ENCODE results near the gene ACOX3. TPM values are rescaled to one million over a fixed set of nuclear protein-coding genes. Genes with fewer than 3 reads are reported as not detected.

The ACOX3 gene
- polyA plus RNA-seq, 1 of the 3 experiments (the other 2 are of a cell fraction), result 8.4 TPM

DNA sequence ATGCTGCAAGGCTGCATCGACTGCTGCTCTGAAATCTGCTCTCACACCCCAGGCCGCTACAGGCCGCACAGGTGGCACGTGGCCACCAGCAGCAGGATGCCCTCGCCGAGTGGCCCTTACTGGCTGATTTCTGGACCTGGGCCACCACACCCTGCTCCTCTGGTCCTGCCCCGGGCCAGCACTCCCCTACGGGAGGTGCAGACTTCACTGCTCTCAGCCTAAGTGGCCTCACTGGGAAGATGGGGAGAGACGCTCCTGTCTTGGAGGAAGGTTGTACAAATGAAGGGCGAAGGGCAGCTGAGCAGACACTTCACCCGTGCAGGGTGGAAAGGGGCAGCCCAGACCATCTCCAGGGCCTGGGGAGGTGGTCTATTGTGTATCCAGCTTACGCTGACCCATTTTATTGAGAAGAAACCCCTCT, 72.5 kb downstream of the ACOX3 start (continued):
- TF ChIP-seq ZBTB33 (IDR thresholded peaks at IDR 0.05; ENCODE audit: borderline replicate concordance, low read depth) (no peak), GATA2 (CRISPR knock-in tag; IDR thresholded peaks at IDR 0.05) (no peak), FOXM1 (IDR thresholded peaks at IDR 0.05; ENCODE audit: low read depth) (no peak), RAD21 (IDR thresholded peaks at IDR 0.05; ENCODE audit: low read length) (no peak), SIN3A (IDR thresholded peaks at IDR 0.05; ENCODE audit: borderline replicate concordance, low read depth, low read length) (no peak), MAX (IDR thresholded peaks at IDR 0.05; ENCODE audit: low read depth) (no peak)

DNA sequence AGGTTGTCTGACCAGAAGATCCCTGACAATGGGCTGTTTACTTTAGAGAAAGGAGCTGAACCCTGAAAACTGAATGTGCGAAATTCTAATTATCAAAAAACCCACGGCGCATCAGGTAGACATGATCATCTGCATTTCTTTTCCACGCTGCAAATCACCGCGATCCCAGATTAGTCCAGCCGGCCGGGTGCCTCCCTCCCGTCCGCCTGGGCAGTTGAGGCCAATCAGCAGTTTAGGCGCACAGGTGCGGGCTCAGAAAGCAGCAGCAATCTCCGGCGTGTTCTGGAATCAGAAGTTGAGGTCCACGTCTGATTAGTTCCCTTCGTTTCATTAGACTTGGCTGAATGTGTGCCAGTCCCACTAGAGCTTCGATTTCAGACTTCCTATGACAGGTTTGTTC, 73.9 kb downstream of the ACOX3 start:
- Histone ChIP-seq H3K27me3 (ENCODE audit: insufficient read depth) (no peaks in the 10 kb centered on the region), H3K4me1 (ENCODE audit: control insufficient read depth in 1 of 2, insufficient read depth in 2 of 2, low read depth in 1 of 2, low read length in 1 of 2) (peaks cover 0 to 15% of the 10 kb centered on the region in 2 experiments; a peak in 2 of 4 replicates), H3K4me2 (no peak overlapping the region), H2AFZ (ENCODE audit: low read depth) (no peak overlapping the region), H3K9ac (no peak overlapping the region), H3F3A (replicated peaks; ENCODE audit: insufficient read depth) (no peaks in the 10 kb centered on the region), H3K4me3 (ENCODE audit: low read depth in 2 of 2, low read length in 1 of 2) (no peak overlapping the region), H3K27ac (ENCODE audit: low read depth in 2 of 2, low read length in 1 of 2) (no peak overlapping the region; a peak in 1 of 4 replicates), H3K79me2 (ENCODE audit: insufficient read depth) (no peaks in the 10 kb centered on the region), H4K20me1 (ENCODE audit: insufficient read depth) (no peaks in the 10 kb centered on the region), H3K9me2 (no peaks in the 10 kb centered on the region), H3K36me3 (replicated peaks in 1 of 2; ENCODE audit: control insufficient read depth in 1 of 2, insufficient read depth in 2 of 2, low read length in 1 of 2) (no peaks in the 10 kb centered on the region), H3K9me3 (peaks cover 10% of the 10 kb centered on the region; the same call in 1 of the 2 replicates)
- TF ChIP-seq FOXM1 (IDR thresholded peaks at IDR 0.05; ENCODE audit: low read depth), result no peak
- TF ChIP-seq MXI1 (IDR thresholded peaks at IDR 0.05; ENCODE audit: low read depth, low read length), result no peak
- TF ChIP-seq TCF12 (IDR thresholded peaks at IDR 0.05), result no peak
- TF ChIP-seq RAD21 (IDR thresholded peaks at IDR 0.05; ENCODE audit: low read length), result no peak
- TF ChIP-seq, protein P1, sequence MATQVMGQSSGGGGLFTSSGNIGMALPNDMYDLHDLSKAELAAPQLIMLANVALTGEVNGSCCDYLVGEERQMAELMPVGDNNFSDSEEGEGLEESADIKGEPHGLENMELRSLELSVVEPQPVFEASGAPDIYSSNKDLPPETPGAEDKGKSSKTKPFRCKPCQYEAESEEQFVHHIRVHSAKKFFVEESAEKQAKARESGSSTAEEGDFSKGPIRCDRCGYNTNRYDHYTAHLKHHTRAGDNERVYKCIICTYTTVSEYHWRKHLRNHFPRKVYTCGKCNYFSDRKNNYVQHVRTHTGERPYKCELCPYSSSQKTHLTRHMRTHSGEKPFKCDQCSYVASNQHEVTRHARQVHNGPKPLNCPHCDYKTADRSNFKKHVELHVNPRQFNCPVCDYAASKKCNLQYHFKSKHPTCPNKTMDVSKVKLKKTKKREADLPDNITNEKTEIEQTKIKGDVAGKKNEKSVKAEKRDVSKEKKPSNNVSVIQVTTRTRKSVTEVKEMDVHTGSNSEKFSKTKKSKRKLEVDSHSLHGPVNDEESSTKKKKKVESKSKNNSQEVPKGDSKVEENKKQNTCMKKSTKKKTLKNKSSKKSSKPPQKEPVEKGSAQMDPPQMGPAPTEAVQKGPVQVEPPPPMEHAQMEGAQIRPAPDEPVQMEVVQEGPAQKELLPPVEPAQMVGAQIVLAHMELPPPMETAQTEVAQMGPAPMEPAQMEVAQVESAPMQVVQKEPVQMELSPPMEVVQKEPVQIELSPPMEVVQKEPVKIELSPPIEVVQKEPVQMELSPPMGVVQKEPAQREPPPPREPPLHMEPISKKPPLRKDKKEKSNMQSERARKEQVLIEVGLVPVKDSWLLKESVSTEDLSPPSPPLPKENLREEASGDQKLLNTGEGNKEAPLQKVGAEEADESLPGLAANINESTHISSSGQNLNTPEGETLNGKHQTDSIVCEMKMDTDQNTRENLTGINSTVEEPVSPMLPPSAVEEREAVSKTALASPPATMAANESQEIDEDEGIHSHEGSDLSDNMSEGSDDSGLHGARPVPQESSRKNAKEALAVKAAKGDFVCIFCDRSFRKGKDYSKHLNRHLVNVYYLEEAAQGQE (IDR thresholded peaks at IDR 0.05; ENCODE audit: low read depth, low read length), result no peak
- TF ChIP-seq RXRA (IDR thresholded peaks at IDR 0.05; ENCODE audit: borderline replicate concordance, low read depth), result no peak
- no peak for TF ChIP-seq RFX5 (IDR thresholded peaks at IDR 0.05; ENCODE audit: low read length)
- TF ChIP-seq MAX (IDR thresholded peaks at IDR 0.05; ENCODE audit: low read depth), result no peak
- TF ChIP-seq YY1 (IDR thresholded peaks at IDR 0.05; ENCODE audit: low read depth), result no peak
- TF ChIP-seq NFIC (IDR thresholded peaks at IDR 0.05; ENCODE audit: borderline replicate concordance), result no peak
- TF ChIP-seq, protein P2, sequence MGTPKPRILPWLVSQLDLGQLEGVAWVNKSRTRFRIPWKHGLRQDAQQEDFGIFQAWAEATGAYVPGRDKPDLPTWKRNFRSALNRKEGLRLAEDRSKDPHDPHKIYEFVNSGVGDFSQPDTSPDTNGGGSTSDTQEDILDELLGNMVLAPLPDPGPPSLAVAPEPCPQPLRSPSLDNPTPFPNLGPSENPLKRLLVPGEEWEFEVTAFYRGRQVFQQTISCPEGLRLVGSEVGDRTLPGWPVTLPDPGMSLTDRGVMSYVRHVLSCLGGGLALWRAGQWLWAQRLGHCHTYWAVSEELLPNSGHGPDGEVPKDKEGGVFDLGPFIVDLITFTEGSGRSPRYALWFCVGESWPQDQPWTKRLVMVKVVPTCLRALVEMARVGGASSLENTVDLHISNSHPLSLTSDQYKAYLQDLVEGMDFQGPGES (IDR thresholded peaks at IDR 0.05; ENCODE audit: low read depth, low read length), result no peak
- no peak for TF ChIP-seq TAF1 (IDR thresholded peaks at IDR 0.05; ENCODE audit: borderline replicate concordance, low read depth, low read length)
- TF ChIP-seq MEF2A (IDR thresholded peaks at IDR 0.05; ENCODE audit: borderline replicate concordance, low read depth), result no peak
- no peak for TF ChIP-seq POLR2AphosphoS5 (IDR thresholded peaks at IDR 0.05; ENCODE audit: low read depth, low read length)
- WGBS (ENCODE audit: low lambda C conversion rate), result 74% methylated on average over 16 of the region's 17 CpGs
- DNase-seq, result no peak
- CTCF ChIA-PET, result interaction anchor here (1.2 to 1.4 kb wide), 2 partner anchors 36 to 74 kb away, joined by 4 to 5 read pairs; no protein-coding TSS in a partner anchor
- POLR2A ChIA-PET, result no interaction called here
